ENCODE results near the gene TTN. TPM values are rescaled to one million over a fixed set of nuclear protein-coding genes. Genes with fewer than 3 reads are reported as not detected.

Gene TTN
- total RNA-seq, result 92.5 TPM

- no peak for DNase-seq (ENCODE audit: low spot score)
Observed at GRCh38 chr2:178807227-178808008, at the start of gene TTN. Gene TTN (minus strand): TSS chr2:178807423. CDS start chr2:178804642, 2,781 bp downstream.

DNA sequence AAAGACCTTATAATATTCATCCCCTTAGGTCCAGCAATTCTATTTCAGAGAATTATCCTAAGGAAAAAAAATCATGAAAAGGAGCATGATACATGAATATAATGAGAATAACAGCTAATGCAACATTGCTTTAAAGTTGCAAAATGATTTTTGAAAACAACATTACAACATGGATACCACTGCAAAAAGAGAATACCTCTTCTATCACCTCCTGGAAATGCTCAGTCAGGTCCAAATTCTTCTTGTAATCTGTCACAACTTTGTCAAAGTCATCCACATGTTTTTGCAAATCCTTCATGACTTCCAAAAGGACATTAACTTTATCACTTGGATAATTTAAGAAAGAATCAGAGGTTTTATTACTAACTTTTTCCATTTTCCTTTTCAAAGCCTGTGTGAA lies 47.9 kb upstream of the TTN start:
- no peak for DNase-seq (ENCODE audit: low spot score)

DNA sequence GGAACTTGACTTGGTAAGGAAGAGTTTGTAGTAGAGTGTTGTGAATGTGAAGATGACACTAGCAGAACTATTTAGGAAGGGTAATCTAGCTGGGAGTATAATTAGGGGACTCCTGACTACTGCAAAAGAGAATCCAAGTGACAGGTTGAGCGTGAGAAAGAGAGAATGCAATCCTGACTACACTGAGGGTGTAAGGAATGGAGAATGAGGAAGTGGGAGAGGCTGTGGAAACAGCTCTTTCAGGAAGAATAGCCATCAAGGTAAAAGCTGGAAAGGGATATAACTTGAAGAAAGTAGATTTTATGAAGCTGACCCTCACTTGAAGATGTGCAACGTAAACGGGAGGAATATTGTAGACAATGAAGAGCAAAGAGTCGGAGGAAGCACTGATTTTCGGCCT lies 41.1 kb upstream of the TTN start:
- DNase-seq (ENCODE audit: low spot score), result no peak

GRCh38 chr2:178846458-178846802 lies 39.2 kb upstream of the TTN start:
- no peak for DNase-seq (ENCODE audit: low spot score)

DNA sequence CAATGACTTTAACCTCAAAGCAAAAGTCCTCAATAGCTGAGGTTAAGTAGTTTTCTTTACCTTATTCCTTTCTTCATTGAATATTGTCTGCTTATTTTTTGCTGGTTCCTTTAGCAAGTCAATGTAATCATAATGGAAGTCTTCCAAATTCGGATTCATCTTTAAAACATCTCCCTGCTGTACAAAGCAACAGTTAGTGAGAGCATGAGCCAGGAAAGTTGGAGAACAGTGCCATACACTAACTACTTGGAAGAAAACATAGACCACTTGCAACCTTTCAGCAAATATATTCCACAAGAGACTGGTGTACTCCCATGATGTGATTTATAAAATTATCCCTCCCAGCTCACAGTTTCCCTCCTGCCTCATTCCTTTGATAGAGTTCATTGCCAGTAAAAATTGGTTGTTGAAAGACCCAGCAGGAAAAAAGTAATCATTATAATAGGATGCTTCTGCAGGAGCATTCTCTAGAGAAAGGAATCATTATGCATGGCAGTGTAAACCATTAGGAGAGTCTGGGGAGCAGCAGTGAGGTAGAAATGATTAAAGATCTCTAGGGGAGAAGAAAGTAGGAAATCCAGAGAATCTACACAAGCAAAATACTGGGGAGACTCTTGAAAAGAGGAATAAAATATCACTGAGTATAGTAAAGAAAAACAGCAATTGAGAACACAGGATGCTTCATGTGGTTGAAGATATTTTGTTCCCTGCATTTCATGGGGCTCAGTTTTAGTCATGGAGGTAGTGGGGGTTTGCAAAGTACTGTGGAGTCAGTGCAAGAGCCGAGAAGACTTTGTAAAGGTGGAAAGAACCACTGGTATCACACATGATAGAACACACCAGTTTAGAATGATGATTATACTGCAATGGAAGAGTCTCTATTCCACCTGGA lies 38.6 kb upstream of the TTN start:
- DNase-seq (ENCODE audit: low spot score), result no peak

- DNase-seq (ENCODE audit: low spot score), result no peak
Observed at GRCh38 chr2:178844701-178845100, 37.5 kb upstream of the TTN start.

DNA sequence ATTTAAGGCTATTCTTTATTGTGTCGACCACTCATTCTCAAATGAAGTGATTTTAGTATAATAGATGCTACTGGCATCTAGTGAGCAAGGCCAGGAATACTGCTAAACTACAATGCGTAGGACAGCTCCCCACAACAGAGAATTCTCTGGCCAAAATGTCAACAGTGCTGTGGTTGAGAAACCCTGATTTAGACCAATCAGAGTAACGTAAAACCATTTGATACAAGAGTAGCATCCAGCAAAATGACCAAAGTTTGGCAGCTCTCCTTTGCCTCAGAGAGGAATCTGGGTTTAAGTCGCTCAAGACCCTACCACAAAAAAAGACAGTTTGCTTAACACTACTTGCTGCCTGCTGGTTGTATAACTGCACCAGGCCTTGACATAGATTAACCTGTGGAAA lies 37.0 kb upstream of the TTN start:
- DNase-seq (ENCODE audit: low spot score), result no peak

GRCh38 chr2:178843697-178844096 lies 36.5 kb upstream of the TTN start:
- DNase-seq (ENCODE audit: low spot score), result no peak

GRCh38 chr2:178836807-178837206 lies 29.6 kb upstream of the TTN start:
- no peak for DNase-seq (ENCODE audit: low spot score)

GRCh38 chr2:178834086-178834485 lies 26.9 kb upstream of the TTN start:
- no peak for DNase-seq (ENCODE audit: low spot score)

DNA sequence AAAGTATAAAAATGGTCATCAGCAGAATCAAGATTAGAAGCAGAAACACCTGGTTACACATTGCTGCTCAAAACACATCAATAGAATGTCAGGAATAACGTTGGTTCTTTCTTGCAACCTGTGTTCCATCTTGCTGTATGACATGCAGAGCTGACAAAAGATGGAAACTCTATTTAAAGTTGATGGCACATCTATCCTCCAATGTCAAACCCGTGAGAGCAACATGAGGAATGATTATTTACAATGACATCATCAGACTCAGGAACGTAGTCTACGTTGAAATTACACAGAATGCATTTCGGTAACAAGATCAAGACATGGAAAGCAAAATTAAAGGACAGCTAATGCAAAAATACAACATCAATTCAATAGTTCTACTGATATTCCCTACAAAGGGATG lies 26.2 kb upstream of the TTN start:
- no peak for DNase-seq (ENCODE audit: low spot score)

GRCh38 chr2:178830451-178830850 lies 23.2 kb upstream of the TTN start:
- DNase-seq (ENCODE audit: low spot score), result no peak

GRCh38 chr2:178829981-178830380 lies 22.8 kb upstream of the TTN start:
- DNase-seq (ENCODE audit: low spot score), result no peak

GRCh38 chr2:178829299-178829960 lies 22.2 kb upstream of the TTN start:
- no peak for DNase-seq (ENCODE audit: low spot score)

- DNase-seq (ENCODE audit: low spot score), result no peak
Observed at GRCh38 chr2:178828486-178828881, 21.3 kb upstream of the TTN start.

GRCh38 chr2:178827739-178828485 lies 20.7 kb upstream of the TTN start:
- no peak for DNase-seq (ENCODE audit: low spot score)

GRCh38 chr2:178827111-178827510 lies 19.9 kb upstream of the TTN start:
- no peak for DNase-seq (ENCODE audit: low spot score)

GRCh38 chr2:178825183-178825582 lies 18.0 kb upstream of the TTN start:
- DNase-seq (ENCODE audit: low spot score), result no peak

GRCh38 chr2:178824181-178824580 lies 17.0 kb upstream of the TTN start:
- no peak for DNase-seq (ENCODE audit: low spot score)

- DNase-seq (ENCODE audit: low spot score), result no peak
Observed at GRCh38 chr2:178819992-178820391, 12.8 kb upstream of the TTN start.

DNA sequence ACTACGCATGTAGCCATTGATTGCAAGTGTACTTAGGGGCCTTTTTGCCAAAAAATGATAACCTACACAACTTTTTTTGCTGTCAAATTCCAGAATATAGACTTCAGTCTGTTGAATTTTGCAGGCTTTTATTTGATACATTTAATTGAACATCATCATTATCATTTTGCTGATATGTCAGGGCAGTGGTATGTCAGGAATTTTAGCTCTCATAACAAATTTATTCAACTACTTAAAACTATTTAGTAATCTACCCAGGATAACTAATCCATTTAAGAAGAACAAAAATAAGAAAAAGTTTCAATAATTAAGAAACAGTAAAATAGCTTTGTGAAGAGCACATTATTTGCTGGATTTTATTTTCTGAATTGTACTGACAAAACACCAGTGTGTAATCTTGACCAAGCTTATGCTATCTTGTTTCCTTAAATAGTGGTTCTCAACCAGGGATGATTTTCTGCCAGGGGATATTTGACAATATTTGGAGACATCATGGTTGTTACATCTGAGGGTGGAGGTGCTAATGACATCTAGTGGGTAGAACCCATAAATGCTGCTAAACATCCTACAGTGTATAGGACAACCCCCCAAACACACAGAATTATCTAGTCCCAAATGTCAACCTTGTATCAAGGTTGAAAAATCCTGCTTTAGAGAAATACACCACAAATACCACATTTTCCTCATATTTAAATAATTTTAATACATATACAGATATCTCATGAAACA lies 12.1 kb upstream of the TTN start:
- no peak for DNase-seq (ENCODE audit: low spot score)
